GM21381 (cell line): ENCODE measurements around the gene CYSTM1.
"Not testable (repeated sequence)": the region's sequence is repeated elsewhere in the genome, so short reads cannot be mapped to it uniquely, and the experiment has no call there.

Experiments
- ATAC-seq: cut with Tn5 transposase; IDR thresholded peaks from one replicate; pipeline ENCODE4 v1.9.1; 2021; ENCODE audit warnings: mild to moderate bottlenecking, moderate library complexity; ENCODE audit not compliant: unreplicated experiment

CYSTM1 gene

DNA sequence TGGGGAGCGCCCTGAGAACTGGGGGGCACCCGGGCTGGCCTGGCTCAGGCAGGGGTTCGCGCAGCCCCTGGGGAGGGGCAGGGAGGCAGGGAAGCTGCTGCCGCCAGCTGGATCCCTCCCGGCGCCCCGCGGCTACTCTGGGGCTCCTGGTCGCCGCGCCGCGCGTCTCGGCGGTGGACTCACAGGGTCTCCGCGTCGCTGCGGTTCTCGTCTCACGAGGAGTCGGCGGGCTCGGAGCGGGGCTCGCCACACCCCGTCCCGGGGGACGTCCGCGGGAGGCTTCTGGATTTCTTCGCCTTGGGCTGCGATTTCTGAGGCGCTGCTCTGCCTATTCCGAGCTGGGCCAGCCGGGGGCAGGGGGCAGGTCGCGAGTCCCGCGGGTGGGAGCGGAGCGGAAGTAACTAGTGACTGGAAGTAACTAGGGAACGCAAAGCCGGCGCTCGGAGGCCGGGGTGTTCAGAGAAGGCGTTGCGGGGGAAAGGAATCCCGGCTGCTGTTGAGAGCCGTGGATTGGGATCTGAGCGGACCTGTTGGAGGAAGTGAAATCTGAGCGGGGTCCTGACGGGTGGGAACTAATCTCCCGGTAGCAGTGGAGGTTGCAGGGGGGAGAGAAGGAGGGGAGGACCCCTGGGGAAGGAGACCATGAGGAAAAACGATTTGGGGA, 511 bp downstream of the CYSTM1 start:
- peak; percentile 36 for ATAC-seq

DNA sequence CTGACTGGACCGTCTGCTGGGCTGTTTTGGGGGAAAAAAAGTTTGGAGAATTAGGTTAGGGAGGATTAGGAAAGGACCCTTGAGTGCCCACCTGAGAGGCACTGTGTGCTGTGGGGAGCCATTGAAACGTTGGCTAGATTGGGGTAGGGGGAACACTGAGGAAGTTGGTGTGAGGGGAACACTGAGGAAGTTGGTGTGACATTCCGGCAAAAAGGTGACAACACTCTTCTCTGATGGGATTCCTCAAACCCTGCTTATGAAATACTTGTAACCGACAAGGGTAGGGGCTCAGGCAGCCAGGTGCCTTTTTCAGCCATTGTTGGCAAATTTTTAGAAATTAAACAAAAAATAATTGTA, 1.0 kb downstream of the CYSTM1 start:
- ATAC-seq, result no peak

GRCh38 chr5:140178086-140178410, 3.1 kb downstream of the CYSTM1 start:
- ATAC-seq, result no peak

DNA sequence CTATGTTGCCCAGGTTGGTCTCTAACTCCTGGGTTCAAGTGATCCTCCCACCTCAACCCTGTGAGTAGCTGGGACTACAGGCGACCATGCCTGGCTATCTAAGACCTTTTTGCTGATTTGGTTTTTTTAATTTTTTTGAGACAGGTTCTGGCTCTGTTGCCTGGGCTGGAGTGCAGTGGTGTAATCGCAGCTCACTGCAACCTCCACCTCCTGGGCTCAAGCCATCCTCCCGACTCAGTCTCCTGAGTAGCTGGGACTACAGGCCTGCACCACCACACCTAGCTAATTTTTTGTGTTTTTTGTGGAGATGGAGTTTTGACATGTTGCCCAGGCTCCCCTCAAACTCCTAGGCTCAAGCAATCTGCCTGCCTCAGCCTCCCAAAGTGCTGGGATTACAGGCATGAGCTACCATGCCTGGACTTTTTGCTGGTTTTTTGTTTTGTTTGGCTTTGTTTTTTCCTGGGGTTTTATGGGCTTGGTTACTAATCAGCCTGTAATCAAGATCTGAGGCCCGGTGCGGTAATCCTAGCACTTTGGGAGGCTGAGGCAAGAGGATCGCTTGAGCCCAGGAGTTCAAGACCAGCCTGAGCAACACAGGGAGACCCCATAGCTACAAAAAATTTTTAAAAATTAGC, 3.6 kb downstream of the CYSTM1 start:
- ATAC-seq, result no peak

- ATAC-seq, result no peak
These were observed 6.1 kb downstream of the CYSTM1 start for GRCh38 chr5:140181002-140181483.

- no peak for ATAC-seq
These were observed 6.5 kb downstream of the CYSTM1 start for GRCh38 chr5:140181525-140181924.

- ATAC-seq, result no peak
These were observed 7.2 kb downstream of the CYSTM1 start for GRCh38 chr5:140182075-140182711.

GRCh38 chr5:140182803-140183367, 7.9 kb downstream of the CYSTM1 start:
- ATAC-seq, result no peak

- no peak for ATAC-seq
These were observed 10.4 kb downstream of the CYSTM1 start for GRCh38 chr5:140185409-140185808.

DNA sequence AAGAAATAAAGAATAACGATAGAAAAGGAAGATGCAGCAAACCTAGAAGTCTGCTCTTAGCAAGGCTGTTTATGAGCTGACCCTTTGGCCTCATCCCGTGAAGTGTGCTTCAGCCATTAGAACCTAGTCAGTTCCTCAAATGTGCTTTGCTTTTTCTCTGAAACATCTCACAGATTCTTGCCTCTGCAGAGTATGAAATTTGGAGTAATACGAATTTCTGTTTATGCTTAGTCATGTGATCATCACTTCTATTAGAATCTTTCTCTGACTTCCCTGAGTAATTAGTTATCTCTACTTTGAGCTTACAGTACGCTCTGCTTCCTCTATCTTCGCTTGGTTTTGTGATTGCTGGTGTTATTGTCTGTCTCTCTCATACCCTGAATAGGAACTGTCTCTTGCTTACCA, 11.3 kb downstream of the CYSTM1 start:
- no peak for ATAC-seq

- no peak for ATAC-seq
These were observed 14.3 kb downstream of the CYSTM1 start for GRCh38 chr5:140189253-140189652.

GRCh38 chr5:140189977-140190871, 15.2 kb downstream of the CYSTM1 start:
- no peak for ATAC-seq

DNA sequence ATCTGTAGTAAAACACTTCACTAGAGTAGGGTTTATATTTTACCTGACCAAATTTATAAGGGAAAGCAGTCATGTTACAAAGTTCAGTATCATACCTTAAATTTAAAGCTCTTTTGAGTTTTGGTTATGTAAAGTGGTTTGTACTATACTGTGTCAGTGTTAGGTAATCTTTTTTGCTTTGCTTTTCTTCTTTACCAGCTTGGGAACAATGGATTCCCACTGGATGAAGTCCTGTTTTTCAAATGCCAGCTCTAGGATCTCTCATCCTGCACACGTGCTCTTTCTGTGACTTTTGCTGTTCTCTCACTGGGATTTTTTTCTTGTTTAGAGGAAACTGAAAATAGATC, 15.9 kb downstream of the CYSTM1 start:
- ATAC-seq, result no peak

- no peak for ATAC-seq
These were observed 17.9 kb downstream of the CYSTM1 start for GRCh38 chr5:140192715-140193430.

DNA sequence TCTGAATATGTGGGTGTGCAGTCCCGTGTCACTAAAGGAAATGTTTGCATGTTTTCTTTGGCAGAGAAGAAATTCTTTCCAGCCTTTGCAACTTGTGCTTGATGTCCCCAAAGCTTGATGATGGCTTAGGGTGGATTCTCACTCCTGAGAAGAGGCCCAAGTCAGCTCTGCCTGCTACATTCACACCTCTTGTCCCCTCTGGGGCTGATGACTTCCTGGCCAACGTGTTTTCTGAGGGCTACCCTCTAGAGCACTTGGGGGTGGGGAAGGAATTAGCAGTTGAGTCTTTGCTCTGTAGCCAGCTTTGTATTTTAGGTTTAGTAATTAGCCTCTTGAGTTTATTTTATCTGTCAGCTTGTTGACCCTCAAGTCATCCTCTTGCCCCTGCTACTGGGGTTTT, 19.7 kb downstream of the CYSTM1 start:
- ATAC-seq, result no peak

GRCh38 chr5:140196115-140196814, 21.3 kb downstream of the CYSTM1 start:
- no peak for ATAC-seq

GRCh38 chr5:140197023-140197422, 22.0 kb downstream of the CYSTM1 start:
- no peak for ATAC-seq

DNA sequence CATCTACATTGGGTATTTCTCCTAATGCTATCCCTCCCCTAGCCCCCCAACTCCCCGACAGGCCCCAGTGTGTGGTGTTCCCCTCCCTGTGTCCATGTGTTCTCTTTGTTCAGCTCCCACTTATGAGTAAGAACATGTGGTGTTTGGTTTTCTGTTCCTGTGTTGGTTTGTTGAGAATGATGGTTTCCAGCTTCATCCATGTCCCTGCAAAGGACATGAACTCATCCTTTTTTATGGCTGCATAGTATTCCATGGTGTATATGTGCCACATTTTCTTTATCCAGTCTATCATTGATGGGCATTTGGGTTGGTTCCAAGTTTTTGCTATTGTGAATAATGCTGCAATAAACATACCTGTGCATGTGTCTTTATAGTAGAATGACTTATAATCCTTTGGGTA, 23.9 kb downstream of the CYSTM1 start:
- not testable (repeated sequence) for ATAC-seq

- ATAC-seq, result no peak
These were observed 27.1 kb downstream of the CYSTM1 start for GRCh38 chr5:140202078-140202477.

DNA sequence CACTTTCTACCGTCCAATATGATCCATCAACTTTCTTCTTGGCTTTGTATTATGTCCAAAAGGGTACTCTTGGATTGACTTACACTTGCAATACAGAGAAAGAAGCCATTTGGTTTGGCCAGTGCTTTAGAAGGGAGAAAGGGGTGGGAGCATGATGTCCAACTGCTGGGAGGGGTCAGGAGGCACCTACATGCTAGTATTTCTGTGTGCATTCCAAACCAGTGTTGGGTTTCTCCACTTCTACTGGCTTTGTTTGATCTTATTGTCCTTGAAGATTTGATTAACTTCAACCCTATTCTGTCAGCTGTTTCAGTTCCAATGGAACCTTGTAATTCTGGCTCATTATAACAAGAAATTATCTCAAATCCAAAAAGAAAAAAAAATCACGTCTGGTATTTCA, 27.6 kb downstream of the CYSTM1 start:
- ATAC-seq, result no peak
